Measurements from ENCODE around the gene SMIM9. TPM values are rescaled to one million over a fixed set of nuclear protein-coding genes. Genes with fewer than 3 reads are reported as not detected.

SMIM9 gene
- polyA plus RNA-seq, 1 of the 3 experiments (the other 2 are of a cell fraction): not detected

DNA sequence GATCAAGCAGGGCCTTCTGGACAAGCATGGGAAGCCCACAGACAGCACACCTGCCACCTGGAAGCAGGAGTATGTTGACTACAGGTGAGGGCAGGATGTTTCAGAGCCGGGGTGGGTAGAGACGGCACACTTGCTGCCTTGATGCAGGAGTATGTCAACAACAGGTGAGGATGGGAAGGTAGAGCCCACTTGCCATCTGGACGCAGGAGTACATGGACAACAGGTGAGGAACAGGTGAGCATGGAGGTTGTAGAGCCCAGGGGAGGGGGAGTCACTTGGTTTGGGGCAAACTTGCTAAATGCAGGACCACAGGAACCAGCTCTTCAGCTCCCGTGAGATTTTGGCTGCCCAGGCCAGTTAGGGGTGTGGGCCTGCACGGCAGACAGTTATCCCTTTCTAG is 59.8 kb downstream of the SMIM9 start:
- H4K20me1 ChIP-seq (ENCODE audit: insufficient read depth): no peaks in the 10 kb centered on the region
- H3K9me3 ChIP-seq: no peaks in the 10 kb centered on the region
- 55% methylated on average over 3 of the region's 5 CpGs for WGBS (ENCODE audit: low lambda C conversion rate)
- ChIA-PET CTCF (no interaction called here), POLR2A (no interaction called here)
- H3K36me3 ChIP-seq (replicated peaks in 1 of 2; ENCODE audit: control insufficient read depth in 1 of 2, insufficient read depth in 2 of 2, low read length in 1 of 2): peaks cover 36 to 49% of the 10 kb centered on the region in 2 experiments
- H3K4me2 ChIP-seq: no peak overlapping the region
- no peak overlapping the region for H2AFZ ChIP-seq (ENCODE audit: low read depth)
- H3K27ac ChIP-seq (ENCODE audit: low read depth in 2 of 2, low read length in 1 of 2): no peak overlapping the region
- H3K9ac ChIP-seq: no peak overlapping the region
- H3K27me3 ChIP-seq (ENCODE audit: insufficient read depth): no peaks in the 10 kb centered on the region
- H3K4me3 ChIP-seq (ENCODE audit: low read depth in 2 of 2, low read length in 1 of 2): no peak overlapping the region
- H3K79me2 ChIP-seq (ENCODE audit: insufficient read depth): peaks cover 14% of the 10 kb centered on the region; the same call in 1 of the 2 replicates
- no peaks in the 10 kb centered on the region for H3K9me2 ChIP-seq
- DNase-seq: no peak
- TF ChIP-seq FOXM1 (IDR thresholded peaks at IDR 0.05; ENCODE audit: low read depth): no peak
- TF ChIP-seq EP300 (IDR thresholded peaks at IDR 0.05; ENCODE audit: borderline replicate concordance in 1 of 2, low read depth in 1 of 2, low read length in 1 of 2): no peak
- TF ChIP-seq POLR2AphosphoS5 (IDR thresholded peaks at IDR 0.05; ENCODE audit: low read depth, low read length): no peak
- TF ChIP-seq, protein P1, sequence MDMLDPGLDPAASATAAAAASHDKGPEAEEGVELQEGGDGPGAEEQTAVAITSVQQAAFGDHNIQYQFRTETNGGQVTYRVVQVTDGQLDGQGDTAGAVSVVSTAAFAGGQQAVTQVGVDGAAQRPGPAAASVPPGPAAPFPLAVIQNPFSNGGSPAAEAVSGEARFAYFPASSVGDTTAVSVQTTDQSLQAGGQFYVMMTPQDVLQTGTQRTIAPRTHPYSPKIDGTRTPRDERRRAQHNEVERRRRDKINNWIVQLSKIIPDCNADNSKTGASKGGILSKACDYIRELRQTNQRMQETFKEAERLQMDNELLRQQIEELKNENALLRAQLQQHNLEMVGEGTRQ (IDR thresholded peaks at IDR 0.05; ENCODE audit: borderline replicate concordance, low read depth, low read length): no peak
- TF ChIP-seq FOXJ3 (CRISPR knock-in tag; IDR thresholded peaks at IDR 0.05): no peak
- TF ChIP-seq MEF2A (IDR thresholded peaks at IDR 0.05; ENCODE audit: borderline replicate concordance, low read depth): no peak
- no peak for TF ChIP-seq NFIC (IDR thresholded peaks at IDR 0.05; ENCODE audit: borderline replicate concordance)
- no peak for TF ChIP-seq SIN3A (IDR thresholded peaks at IDR 0.05; ENCODE audit: borderline replicate concordance, low read depth, low read length)
- no peak for TF ChIP-seq RAD21 (IDR thresholded peaks at IDR 0.05; ENCODE audit: low read length)
- TF ChIP-seq SMC3 (IDR thresholded peaks at IDR 0.05; ENCODE audit: low read depth, low read length): no peak
- no peak for TF ChIP-seq GATA2 (CRISPR knock-in tag; IDR thresholded peaks at IDR 0.05)
- no peak for TF ChIP-seq JUND (IDR thresholded peaks at IDR 0.05)
- TF ChIP-seq NRF1 (IDR thresholded peaks at IDR 0.05; ENCODE audit: low read depth, low read length): no peak
- no peaks in the 10 kb centered on the region for H3K4me1 ChIP-seq (ENCODE audit: control insufficient read depth in 1 of 2, insufficient read depth in 2 of 2, low read depth in 1 of 2, low read length in 1 of 2)
- no peaks in the 10 kb centered on the region for H3F3A ChIP-seq (replicated peaks; ENCODE audit: insufficient read depth)

Other genes starting within 250 kb of the SMIM9 start
- gene CTAG1A, start 249.5 kb downstream of the SMIM9 start, polyA plus RNA-seq (2012; rRNA removed): not detected in 2 replicates
- not detected in 2 replicates for gene CTAG1B, start 215.4 kb downstream of the SMIM9 start, polyA plus RNA-seq (2012; rRNA removed)
- 3.7 and 6.8 TPM in 2 replicates for gene CTAG2, start 181.1 kb downstream of the SMIM9 start, polyA plus RNA-seq (2012; rRNA removed)
- gene GAB3, start 83.6 kb downstream of the SMIM9 start, polyA plus RNA-seq (2012; rRNA removed): 3.3 and 4.5 TPM in 2 replicates
- gene DKC1, start 71.8 kb downstream of the SMIM9 start, polyA plus RNA-seq (2012; rRNA removed): 53.0 and 73.6 TPM in 2 replicates
- 12.7 and 13.3 TPM in 2 replicates for gene MPP1, start 29.2 kb downstream of the SMIM9 start, polyA plus RNA-seq (2012; rRNA removed)
- 3.9 and 4.5 TPM in 2 replicates for gene F8A1, start 51.7 kb upstream of the SMIM9 start, polyA plus RNA-seq (2012; rRNA removed)
- gene F8, start 188.1 kb upstream of the SMIM9 start, polyA plus RNA-seq (2012; rRNA removed): 2.5 and 4.2 TPM in 2 replicates
- gene FUNDC2, start 192.2 kb upstream of the SMIM9 start, polyA plus RNA-seq (2012; rRNA removed): 55.9 and 73.1 TPM in 2 replicates
- 11.8 and 12.0 TPM in 2 replicates for gene CMC4, start 236.5 kb upstream of the SMIM9 start, polyA plus RNA-seq (2012; rRNA removed)
- 3.7 and 4.9 TPM in 2 replicates for gene MTCP1, start 236.5 kb upstream of the SMIM9 start, polyA plus RNA-seq (2012; rRNA removed)
- gene BRCC3, start 236.8 kb upstream of the SMIM9 start, polyA plus RNA-seq (2012; rRNA removed): 11.2 and 16.6 TPM in 2 replicates

Measured in SK-N-SH (cell line).